ENCODE data around the gene ADSS1. TPM values are rescaled to one million over a fixed set of nuclear protein-coding genes. Genes with fewer than 3 reads are reported as not detected.
"Not testable (repeated sequence)": the region's sequence is repeated elsewhere in the genome, so short reads cannot be mapped to it uniquely, and the experiment has no call there.

ADSS1 gene
- total RNA-seq, 4 donors from 2014 or later = 4.4 to 11.3 (median 7.1) TPM; not detected in 1

GRCh38 chr14:104725772-104726548, 1.9 kb downstream of the ADSS1 start:
- no peak for DNase-seq
- in situ Hi-C loops (cut with MboI; ENCODE audit: low pct_ligation_motif_present in 1 of 4, low pct_unique_long_range_greater_than_20kb in 1 of 4, low sequenced_read_pairs in 3 of 4) (no loop called here), intact Hi-C loops (cut with DNase I; ENCODE audit: low total_unique reads) (no loop called here)
- Histone ChIP-seq H3K9me3 (no peaks in the 10 kb centered on the region), H3K27ac (no peak overlapping the region), H3K27me3 (no peaks in the 10 kb centered on the region), H3K4me1 (peaks cover 23 to 32% (median 28%) of the 10 kb centered on the region in 4 donors), H3K36me3 (no peaks in the 10 kb centered on the region), H3K4me3 (no peak overlapping the region)
- TF ChIP-seq CTCF (IDR thresholded peaks at IDR 0.05) = no peak
- no peak for TF ChIP-seq POLR2AphosphoS5 (IDR thresholded peaks at IDR 0.05)
- TF ChIP-seq EP300 (IDR thresholded peaks at IDR 0.05; ENCODE audit: low read depth) = no peak
- no peak for TF ChIP-seq POLR2A (IDR thresholded peaks at IDR 0.05)
- 78% methylated on average over 24 of the region's 25 CpGs; no CpG with 5 or more reads in 1 of the 2 donors for WGBS, 2 donors (ENCODE audit: low coverage in 1 of 2)

GRCh38 chr14:104726600-104727451, 2.8 kb downstream of the ADSS1 start:
- H3K4me3 ChIP-seq = no peak overlapping the region
- no peaks in the 10 kb centered on the region for H3K27me3 ChIP-seq
- H3K36me3 ChIP-seq = no peaks in the 10 kb centered on the region
- H3K4me1 ChIP-seq = peaks cover 23 to 33% (median 28%) of the 10 kb centered on the region in 4 donors
- in situ Hi-C loops (cut with MboI; ENCODE audit: low pct_ligation_motif_present in 1 of 4, low pct_unique_long_range_greater_than_20kb in 1 of 4, low sequenced_read_pairs in 3 of 4) (no loop called here), intact Hi-C loops (cut with DNase I; ENCODE audit: low total_unique reads) (no loop called here)
- TF ChIP-seq EP300 (IDR thresholded peaks at IDR 0.05; ENCODE audit: low read depth) = no peak
- no peak for DNase-seq
- H3K27ac ChIP-seq = no peak overlapping the region
- H3K9me3 ChIP-seq = no peaks in the 10 kb centered on the region
- WGBS, 2 donors (ENCODE audit: low coverage in 1 of 2) = 54 to 66% methylated on average over 3 to 21 of the region's 21 CpGs

DNA sequence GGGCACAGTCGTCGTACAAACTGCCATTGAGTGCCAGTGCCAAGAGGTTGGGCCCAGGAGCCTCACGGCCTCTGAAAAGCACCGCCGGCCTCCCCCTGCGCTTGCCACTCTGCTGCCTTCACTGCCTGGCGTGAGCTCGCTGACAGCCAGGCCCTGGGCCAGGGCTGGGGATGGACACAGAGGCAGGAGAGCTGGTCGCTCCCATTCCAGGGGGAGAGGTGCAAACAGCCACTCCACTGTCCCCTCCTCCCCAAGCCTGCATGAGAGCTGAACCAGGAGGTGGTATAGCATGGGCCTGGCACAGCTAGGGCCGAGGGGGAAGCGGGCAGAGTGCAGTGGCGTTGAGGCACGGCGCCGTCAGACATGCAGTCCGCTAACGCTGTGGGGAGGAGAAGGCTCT, 4.6 kb downstream of the ADSS1 start:
- H3K4me1 ChIP-seq = peaks cover 13 to 35% (median 28%) of the 10 kb centered on the region in 4 donors
- intact Hi-C loops (cut with DNase I; ENCODE audit: low total_unique reads) (no loop called here), in situ Hi-C loops (cut with MboI; ENCODE audit: low pct_ligation_motif_present in 1 of 4, low pct_unique_long_range_greater_than_20kb in 1 of 4, low sequenced_read_pairs in 3 of 4) (no loop called here)
- 89 to 96% methylated on average over 7 to 17 of the region's 17 CpGs for WGBS, 2 donors (ENCODE audit: low coverage in 1 of 2)
- H3K4me3 ChIP-seq = no peak overlapping the region
- no peaks in the 10 kb centered on the region for H3K27me3 ChIP-seq
- no peaks in the 10 kb centered on the region for H3K36me3 ChIP-seq
- DNase-seq = no peak
- no peaks in the 10 kb centered on the region for H3K9me3 ChIP-seq
- H3K27ac ChIP-seq = no peak overlapping the region
- TF ChIP-seq EP300 (IDR thresholded peaks at IDR 0.05; ENCODE audit: low read depth) (no peak), POLR2A (IDR thresholded peaks at IDR 0.05) (no peak)

- H3K9me3 ChIP-seq; H3K4me3 ChIP-seq; intact Hi-C loops (cut with DNase I; ENCODE audit: low total_unique reads); H3K27me3 ChIP-seq; DNase-seq; H3K36me3 ChIP-seq; in situ Hi-C loops (cut with MboI; ENCODE audit: low pct_ligation_motif_present in 1 of 4, low pct_unique_long_range_greater_than_20kb in 1 of 4, low sequenced_read_pairs in 3 of 4); H3K27ac ChIP-seq: not testable (repeated sequence)
- peaks cover 13 to 31% (median 26%) of the 10 kb centered on the region in 4 donors for H3K4me1 ChIP-seq
- WGBS, 2 donors (ENCODE audit: low coverage in 1 of 2) = 95% methylated on average over 47 of the region's 73 CpGs; no CpG with 5 or more reads in 1 of the 2 donors
Measured at GRCh38 chr14:104729176-104729834, 5.3 kb downstream of the ADSS1 start.

DNA sequence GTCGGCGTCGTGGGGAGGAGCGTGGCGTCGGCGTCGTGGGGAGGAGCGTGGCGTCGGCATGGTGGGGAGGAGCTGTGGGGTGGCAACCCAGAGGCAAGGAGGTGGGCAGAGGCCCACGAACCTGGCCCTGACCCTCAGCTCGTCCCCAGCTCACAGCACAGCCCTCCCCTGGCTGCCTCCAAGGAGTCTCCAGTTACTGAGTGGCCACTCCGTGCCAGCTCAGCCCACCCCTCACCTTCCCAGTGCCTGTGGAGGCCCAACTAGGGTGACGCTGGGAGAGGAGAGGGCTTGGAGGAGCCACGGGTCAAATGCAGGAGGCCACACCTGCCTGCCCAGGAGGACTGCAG, 5.8 kb downstream of the ADSS1 start:
- Histone ChIP-seq H3K4me1 (peaks cover 9 to 26% (median 22%) of the 10 kb centered on the region in 4 donors), H3K4me3 (no peak overlapping the region), H3K27ac (no peak overlapping the region), H3K36me3 (no peaks in the 10 kb centered on the region), H3K27me3 (no peaks in the 10 kb centered on the region), H3K9me3 (no peaks in the 10 kb centered on the region)
- TF ChIP-seq CTCF (IDR thresholded peaks at IDR 0.05) (no peak), EP300 (IDR thresholded peaks at IDR 0.05; ENCODE audit: low read depth) (no peak), POLR2AphosphoS5 (IDR thresholded peaks at IDR 0.05) (no peak), POLR2A (IDR thresholded peaks at IDR 0.05) (no peak)
- intact Hi-C loops (cut with DNase I; ENCODE audit: low total_unique reads) = no loop called here
- WGBS, 2 donors (ENCODE audit: low coverage in 1 of 2) = 91 to 93% methylated on average over 8 to 16 of the region's 16 CpGs
- DNase-seq = no peak
- in situ Hi-C loops (cut with MboI; ENCODE audit: low pct_ligation_motif_present in 1 of 4, low pct_unique_long_range_greater_than_20kb in 1 of 4, low sequenced_read_pairs in 3 of 4) = no loop called here

All from transverse colon (tissue), 4 donors.